HEK293 (cell line): Measurements from ENCODE around the gene CHN2.

Experiments used
- CTCF ChIA-PET: fragments of 350-600 bp; formaldehyde crosslinking; extraction: SDS; loops from one replicate; lab custom pipeline; 2021; ENCODE audit warnings: antibody characterized with exemption; lab: Yijun Ruan, JAX
- POLR2A ChIA-PET: fragments of 300-600 bp; formaldehyde crosslinking; extraction: SDS; loops from one replicate; lab custom pipeline; 2020; ENCODE audit warnings: antibody characterized with exemption, inconsistent platforms; lab: Yijun Ruan, JAX
- H3K27ac ChIP-seq: fragments of 200-500 bp; sonication (Bioruptor generic); 2 replicates; pipeline ENCODE4 v1.5.1; 2014; ENCODE audit warnings: low read depth, low read length, control low read depth, inconsistent platforms; ENCODE audit errors: extremely low read depth
- H3K36me3 ChIP-seq, 2 experiments: fragments of 200-500 bp in 1 of 2; sonication (Bioruptor generic) in 1 of 2; 1 replicate in 1 of 2; 2 replicates in 1 of 2; pipeline ENCODE4 v1.5.1; 2014 to 2017; ENCODE audit warnings: inconsistent platforms in 2 of 2, low read length in 2 of 2; ENCODE audit not compliant: control insufficient read depth in 2 of 2, insufficient read depth in 1 of 2
- H3K4me1 ChIP-seq: fragments of 200-500 bp; sonication (Bioruptor generic); 2 replicates; pipeline ENCODE4 v1.5.1; 2014; ENCODE audit warnings: mild to moderate bottlenecking, low read length, inconsistent platforms; ENCODE audit not compliant: control insufficient read depth, insufficient read depth
- H3K4me3 ChIP-seq: 2 replicates; pipeline ENCODE4 v1.5.1; 2011; ENCODE audit warnings: low read depth, mild to moderate bottlenecking, control low read depth, low read length, moderate library complexity
- H3K9me3 ChIP-seq: fragments of 200-500 bp; sonication (Bioruptor generic); 2 replicates; pipeline ENCODE4 v1.5.1; 2014; ENCODE audit warnings: low read depth, low read length, inconsistent platforms; ENCODE audit not compliant: control insufficient read depth, insufficient read depth
- FEZF1 ChIP-seq: fragments of 450-650 bp; formaldehyde crosslinking; IDR thresholded peaks from 2 replicates; pipeline ENCODE4 v1.5.1; 2016; ENCODE audit warnings: missing biosample characterization, missing genetic modification characterization
- OSR2 ChIP-seq: fragments of 450-650 bp; formaldehyde crosslinking; IDR thresholded peaks from 2 replicates; pipeline ENCODE4 v1.5.1; 2016; ENCODE audit warnings: missing biosample characterization, missing genetic modification characterization
- PBX3 ChIP-seq: sonication (generic); formaldehyde crosslinking; IDR thresholded peaks from 2 replicates; pipeline ENCODE4 v1.8.1; 2022; ENCODE audit warnings: mild to moderate bottlenecking, moderate library complexity, missing genetic modification reagents
- PRDM4 ChIP-seq: fragments of 450-650 bp; formaldehyde crosslinking; IDR thresholded peaks from 2 replicates; pipeline ENCODE4 v1.5.1; 2017; ENCODE audit warnings: missing biosample characterization, missing genetic modification characterization
- SCRT2 ChIP-seq: fragments of 450-650 bp; formaldehyde crosslinking; IDR thresholded peaks from 2 replicates; pipeline ENCODE4 v1.5.1; 2016; ENCODE audit warnings: missing biosample characterization, missing genetic modification characterization
- TRIM28 ChIP-seq: IDR thresholded peaks from 2 replicates; pipeline ENCODE4 v1.6.1; 2011; ENCODE audit warnings: low read length, control low read depth, borderline replicate concordance
- WT1 ChIP-seq: fragments of 450-650 bp; formaldehyde crosslinking; IDR thresholded peaks from 2 replicates; pipeline ENCODE4 v1.5.1; 2016; ENCODE audit warnings: missing biosample characterization, missing genetic modification characterization
- YY2 ChIP-seq: fragments of 450-650 bp; formaldehyde crosslinking; IDR thresholded peaks from 2 replicates; pipeline ENCODE4 v1.5.1; 2016; ENCODE audit warnings: missing biosample characterization, missing genetic modification characterization
- ZNF324 ChIP-seq: fragments of 450-650 bp; formaldehyde crosslinking; IDR thresholded peaks from 2 replicates; pipeline ENCODE4 v1.5.1; 2016; ENCODE audit warnings: missing biosample characterization, missing genetic modification characterization
- ZNF366 ChIP-seq: fragments of 450-650 bp; formaldehyde crosslinking; conservative IDR thresholded peaks from 2 replicates; pipeline ENCODE4 v1.5.1; 2016; ENCODE audit warnings: missing biosample characterization, missing genetic modification characterization
- ZNF544 ChIP-seq: fragments of 450-650 bp; formaldehyde crosslinking; IDR thresholded peaks from 2 replicates; pipeline ENCODE4 v1.5.0; 2017; ENCODE audit warnings: missing biosample characterization, missing genetic modification characterization
- ZNF571 ChIP-seq: fragments of 450-650 bp; formaldehyde crosslinking; IDR thresholded peaks from 2 replicates; pipeline ENCODE4 v1.5.0; 2017; ENCODE audit warnings: missing biosample characterization, missing genetic modification characterization
- ZNF664 ChIP-seq: fragments of 450-650 bp; formaldehyde crosslinking; IDR thresholded peaks from 2 replicates; pipeline ENCODE4 v1.5.1; 2016; ENCODE audit warnings: missing biosample characterization, missing genetic modification characterization
- ZNF776 ChIP-seq: fragments of 450-650 bp; formaldehyde crosslinking; IDR thresholded peaks from 2 replicates; pipeline ENCODE4 v1.5.0; 2017; ENCODE audit warnings: missing biosample characterization, missing genetic modification characterization, borderline replicate concordance
- TF ChIP-seq, protein P1 (sequence below): fragments of 450-650 bp; formaldehyde crosslinking; IDR thresholded peaks from 2 replicates; pipeline ENCODE4 v1.5.1; 2016; ENCODE audit warnings: missing biosample characterization, missing genetic modification characterization
- TF ChIP-seq, protein P2 (sequence below): fragments of 450-650 bp; formaldehyde crosslinking; IDR thresholded peaks from 2 replicates; pipeline ENCODE4 v1.5.1; 2017; ENCODE audit warnings: missing biosample characterization, missing genetic modification characterization
- TF ChIP-seq, protein P3 (sequence below): fragments of 450-650 bp; formaldehyde crosslinking; IDR thresholded peaks from 2 replicates; pipeline ENCODE4 v1.5.1; 2016; ENCODE audit warnings: missing biosample characterization, missing genetic modification characterization
- TF ChIP-seq, protein P4 (sequence below): fragments of 450-650 bp; formaldehyde crosslinking; IDR thresholded peaks from 2 replicates; pipeline ENCODE4 v1.5.1; 2017; ENCODE audit warnings: missing biosample characterization, missing genetic modification characterization

CHN2 gene

DNA sequence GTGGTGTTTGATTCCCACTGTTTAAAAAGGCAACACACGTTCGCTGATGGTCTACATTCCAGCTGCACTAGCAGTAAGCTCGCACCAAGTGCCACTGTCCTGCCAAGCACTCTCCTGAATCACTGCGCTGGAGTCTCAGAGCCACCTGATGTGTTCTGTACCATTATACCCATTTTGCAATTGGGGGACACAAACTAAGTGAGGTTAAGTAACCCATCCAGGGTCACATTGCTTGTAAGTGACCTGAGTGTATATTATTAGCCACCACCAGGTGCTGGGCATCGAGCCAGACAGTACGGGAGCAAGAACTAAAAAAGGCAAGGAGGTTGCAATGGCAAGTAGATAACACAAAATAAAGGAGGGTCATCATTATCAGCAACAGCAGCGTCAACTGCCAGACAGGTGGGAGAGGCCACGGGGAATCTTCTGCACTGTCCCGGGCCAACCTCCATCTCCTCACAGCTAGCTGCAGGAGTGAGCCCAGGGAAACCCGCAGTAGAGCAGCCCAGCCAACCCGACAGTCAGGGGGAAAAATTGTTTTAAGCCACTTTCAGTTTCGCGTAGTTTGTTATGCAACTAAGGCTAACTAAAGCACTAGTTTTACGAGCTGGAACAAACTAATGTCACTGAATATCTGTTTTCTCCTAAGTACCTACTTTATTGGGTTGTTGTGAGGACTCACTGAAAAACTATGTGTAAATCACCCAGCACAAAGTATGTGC is 47.5 kb upstream of the CHN2 start:
- no peak for TF ChIP-seq ZNF544 (tag by site-specific recombination)
- TF ChIP-seq OSR2 (tag by site-specific recombination), result peak; percentile 10; the same call in 1 of the 2 replicates
- no peak for TF ChIP-seq ZNF776
- no peak for TF ChIP-seq ZNF324 (tag by site-specific recombination)
- TF ChIP-seq ZNF571 (tag by site-specific recombination), result no peak
- no peak for TF ChIP-seq YY2
- TF ChIP-seq PBX3 (CRISPR knock-in tag), result no peak
- TF ChIP-seq, protein P1, sequence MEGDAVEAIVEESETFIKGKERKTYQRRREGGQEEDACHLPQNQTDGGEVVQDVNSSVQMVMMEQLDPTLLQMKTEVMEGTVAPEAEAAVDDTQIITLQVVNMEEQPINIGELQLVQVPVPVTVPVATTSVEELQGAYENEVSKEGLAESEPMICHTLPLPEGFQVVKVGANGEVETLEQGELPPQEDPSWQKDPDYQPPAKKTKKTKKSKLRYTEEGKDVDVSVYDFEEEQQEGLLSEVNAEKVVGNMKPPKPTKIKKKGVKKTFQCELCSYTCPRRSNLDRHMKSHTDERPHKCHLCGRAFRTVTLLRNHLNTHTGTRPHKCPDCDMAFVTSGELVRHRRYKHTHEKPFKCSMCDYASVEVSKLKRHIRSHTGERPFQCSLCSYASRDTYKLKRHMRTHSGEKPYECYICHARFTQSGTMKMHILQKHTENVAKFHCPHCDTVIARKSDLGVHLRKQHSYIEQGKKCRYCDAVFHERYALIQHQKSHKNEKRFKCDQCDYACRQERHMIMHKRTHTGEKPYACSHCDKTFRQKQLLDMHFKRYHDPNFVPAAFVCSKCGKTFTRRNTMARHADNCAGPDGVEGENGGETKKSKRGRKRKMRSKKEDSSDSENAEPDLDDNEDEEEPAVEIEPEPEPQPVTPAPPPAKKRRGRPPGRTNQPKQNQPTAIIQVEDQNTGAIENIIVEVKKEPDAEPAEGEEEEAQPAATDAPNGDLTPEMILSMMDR (tag by site-specific recombination), result 0 out of 2 replicates have a peak, but pooled peaks have one; percentile 10
- TF ChIP-seq WT1 (tag by site-specific recombination), result no peak
- TF ChIP-seq FEZF1 (tag by site-specific recombination), result peak; percentile 48; the same call in 1 of the 2 replicates
- TF ChIP-seq ZNF664 (tag by site-specific recombination), result peak; percentile 67; the same call in 1 of the 2 replicates
- TF ChIP-seq, protein P2, sequence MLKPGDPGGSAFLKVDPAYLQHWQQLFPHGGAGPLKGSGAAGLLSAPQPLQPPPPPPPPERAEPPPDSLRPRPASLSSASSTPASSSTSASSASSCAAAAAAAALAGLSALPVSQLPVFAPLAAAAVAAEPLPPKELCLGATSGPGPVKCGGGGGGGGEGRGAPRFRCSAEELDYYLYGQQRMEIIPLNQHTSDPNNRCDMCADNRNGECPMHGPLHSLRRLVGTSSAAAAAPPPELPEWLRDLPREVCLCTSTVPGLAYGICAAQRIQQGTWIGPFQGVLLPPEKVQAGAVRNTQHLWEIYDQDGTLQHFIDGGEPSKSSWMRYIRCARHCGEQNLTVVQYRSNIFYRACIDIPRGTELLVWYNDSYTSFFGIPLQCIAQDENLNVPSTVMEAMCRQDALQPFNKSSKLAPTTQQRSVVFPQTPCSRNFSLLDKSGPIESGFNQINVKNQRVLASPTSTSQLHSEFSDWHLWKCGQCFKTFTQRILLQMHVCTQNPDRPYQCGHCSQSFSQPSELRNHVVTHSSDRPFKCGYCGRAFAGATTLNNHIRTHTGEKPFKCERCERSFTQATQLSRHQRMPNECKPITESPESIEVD (tag by site-specific recombination), result peak; percentile 93
- peak; percentile 41; the same call in 1 of the 2 replicates for TF ChIP-seq ZNF366
- peak; percentile 41 for TF ChIP-seq PRDM4 (tag by site-specific recombination)
- peak; percentile 25; the same call in 1 of the 2 replicates for TF ChIP-seq TRIM28
- TF ChIP-seq, protein P3, sequence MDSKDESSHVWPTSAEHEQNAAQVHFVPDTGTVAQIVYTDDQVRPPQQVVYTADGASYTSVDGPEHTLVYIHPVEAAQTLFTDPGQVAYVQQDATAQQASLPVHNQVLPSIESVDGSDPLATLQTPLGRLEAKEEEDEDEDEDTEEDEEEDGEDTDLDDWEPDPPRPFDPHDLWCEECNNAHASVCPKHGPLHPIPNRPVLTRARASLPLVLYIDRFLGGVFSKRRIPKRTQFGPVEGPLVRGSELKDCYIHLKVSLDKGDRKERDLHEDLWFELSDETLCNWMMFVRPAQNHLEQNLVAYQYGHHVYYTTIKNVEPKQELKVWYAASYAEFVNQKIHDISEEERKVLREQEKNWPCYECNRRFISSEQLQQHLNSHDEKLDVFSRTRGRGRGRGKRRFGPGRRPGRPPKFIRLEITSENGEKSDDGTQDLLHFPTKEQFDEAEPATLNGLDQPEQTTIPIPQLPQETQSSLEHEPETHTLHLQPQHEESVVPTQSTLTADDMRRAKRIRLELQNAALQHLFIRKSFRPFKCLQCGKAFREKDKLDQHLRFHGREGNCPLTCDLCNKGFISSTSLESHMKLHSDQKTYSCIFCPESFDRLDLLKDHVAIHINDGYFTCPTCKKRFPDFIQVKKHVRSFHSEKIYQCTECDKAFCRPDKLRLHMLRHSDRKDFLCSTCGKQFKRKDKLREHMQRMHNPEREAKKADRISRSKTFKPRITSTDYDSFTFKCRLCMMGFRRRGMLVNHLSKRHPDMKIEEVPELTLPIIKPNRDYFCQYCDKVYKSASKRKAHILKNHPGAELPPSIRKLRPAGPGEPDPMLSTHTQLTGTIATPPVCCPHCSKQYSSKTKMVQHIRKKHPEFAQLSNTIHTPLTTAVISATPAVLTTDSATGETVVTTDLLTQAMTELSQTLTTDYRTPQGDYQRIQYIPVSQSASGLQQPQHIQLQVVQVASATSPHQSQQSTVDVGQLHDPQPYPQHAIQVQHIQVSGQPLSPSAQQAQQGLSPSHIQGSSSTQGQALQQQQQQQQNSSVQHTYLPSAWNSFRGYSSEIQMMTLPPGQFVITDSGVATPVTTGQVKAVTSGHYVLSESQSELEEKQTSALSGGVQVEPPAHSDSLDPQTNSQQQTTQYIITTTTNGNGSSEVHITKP (tag by site-specific recombination), result peak; percentile 64; the same call in 1 of the 2 replicates
- TF ChIP-seq, protein P4, sequence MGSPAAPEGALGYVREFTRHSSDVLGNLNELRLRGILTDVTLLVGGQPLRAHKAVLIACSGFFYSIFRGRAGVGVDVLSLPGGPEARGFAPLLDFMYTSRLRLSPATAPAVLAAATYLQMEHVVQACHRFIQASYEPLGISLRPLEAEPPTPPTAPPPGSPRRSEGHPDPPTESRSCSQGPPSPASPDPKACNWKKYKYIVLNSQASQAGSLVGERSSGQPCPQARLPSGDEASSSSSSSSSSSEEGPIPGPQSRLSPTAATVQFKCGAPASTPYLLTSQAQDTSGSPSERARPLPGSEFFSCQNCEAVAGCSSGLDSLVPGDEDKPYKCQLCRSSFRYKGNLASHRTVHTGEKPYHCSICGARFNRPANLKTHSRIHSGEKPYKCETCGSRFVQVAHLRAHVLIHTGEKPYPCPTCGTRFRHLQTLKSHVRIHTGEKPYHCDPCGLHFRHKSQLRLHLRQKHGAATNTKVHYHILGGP, result no peak
- peak; percentile 13; the same call in 1 of the 2 replicates for TF ChIP-seq SCRT2 (tag by site-specific recombination)
- no peaks in the 10 kb centered on the region for H3K9me3 ChIP-seq
- peak overlapping the region; percentile 82 for H3K4me3 ChIP-seq
- H3K36me3 ChIP-seq, result peaks cover 2 to 3% of the 10 kb centered on the region in 2 experiments; a peak in 2 of 3 replicates
- ChIA-PET POLR2A (interaction anchor here (0.6 to 1.6 kb wide), 4 partner anchors 17 to 1242 kb away, joined by 3 to 6 read pairs (median 3); no protein-coding TSS in a partner anchor), CTCF (interaction anchor here (0.6 to 1.8 kb wide), 8 partner anchors 10 to 220 kb away, joined by 3 to 9 read pairs (median 4); no protein-coding TSS in a partner anchor)
- peak overlapping the region; percentile 80; the same call in 1 of the 2 replicates for H3K27ac ChIP-seq
- H3K4me1 ChIP-seq, result no peaks in the 10 kb centered on the region
